GM12891 (cell line): ENCODE measurements around the gene SPON1.

Source experiments
- DNase-seq: peaks from one replicate; pipeline ENCODE4 v3.0.0; 2011; ENCODE audit warnings: low spot score; ENCODE audit not compliant: insufficient read length
- FAIRE-seq: peaks from 2 replicates; lab custom pipeline; 2011; peaks lifted over from hg19 to GRCh38; lab: Jason Lieb, UNC
- PAX5 ChIP-seq: IDR thresholded peaks from 2 replicates; pipeline ENCODE4 v1.6.1; 2011; ENCODE audit warnings: low read length, moderate library complexity, mild to moderate bottlenecking; ENCODE audit not compliant: insufficient read depth, severe bottlenecking
- POLR2A ChIP-seq: IDR thresholded peaks from 2 replicates; pipeline ENCODE4 v1.6.1; 2011; ENCODE audit warnings: low read depth, low read length, control low read depth
- POLR2AphosphoS5 ChIP-seq: IDR thresholded peaks from 2 replicates; pipeline ENCODE4 v1.6.1; 2011; ENCODE audit warnings: low read depth, low read length, control low read depth
- POU2F2 ChIP-seq: IDR thresholded peaks from 2 replicates; pipeline ENCODE4 v1.6.1; 2011; ENCODE audit warnings: low read depth, mild to moderate bottlenecking, control low read depth, low read length, moderate library complexity
- SPI1 ChIP-seq: IDR thresholded peaks from 2 replicates; pipeline ENCODE4 v1.6.1; 2011; ENCODE audit warnings: low read depth, low read length, control low read depth
- TAF1 ChIP-seq: IDR thresholded peaks from 2 replicates; pipeline ENCODE4 v1.6.1; 2011; ENCODE audit warnings: low read depth, low read length, control low read depth

The SPON1 gene

GRCh38 chr11:14059491-14059890, 97.0 kb downstream of the SPON1 start:
- FAIRE-seq: no peak
- no peak for DNase-seq
- TF ChIP-seq TAF1 (no peak), POU2F2 (no peak), SPI1 (no peak), POLR2AphosphoS5 (no peak), PAX5 (no peak)

- TF ChIP-seq POLR2AphosphoS5 (no peak), SPI1 (no peak), TAF1 (no peak), PAX5 (no peak), POU2F2 (no peak), POLR2A (no peak)
- FAIRE-seq (no peak), DNase-seq (no peak)
Observed at GRCh38 chr11:14061721-14062120, 99.2 kb downstream of the SPON1 start.

GRCh38 chr11:14065141-14065540, 102.6 kb downstream of the SPON1 start:
- DNase-seq: no peak
- FAIRE-seq: no peak
- no peak for TF ChIP-seq POLR2A
- no peak for TF ChIP-seq PAX5
- no peak for TF ChIP-seq SPI1
- no peak for TF ChIP-seq POU2F2
- TF ChIP-seq TAF1: no peak

GRCh38 chr11:14065681-14066080, 103.2 kb downstream of the SPON1 start:
- no peak for FAIRE-seq
- TF ChIP-seq PAX5 (no peak), SPI1 (no peak), POLR2AphosphoS5 (no peak), POU2F2 (no peak), POLR2A (no peak), TAF1 (no peak)

GRCh38 chr11:14067686-14068085, 105.2 kb downstream of the SPON1 start:
- DNase-seq: no peak
- TF ChIP-seq PAX5: no peak
- TF ChIP-seq POLR2AphosphoS5: no peak
- no peak for TF ChIP-seq TAF1
- no peak for TF ChIP-seq SPI1
- no peak for TF ChIP-seq POLR2A
- TF ChIP-seq POU2F2: no peak
- no peak for FAIRE-seq

More at GRCh38 chr11:14065681-14066080, 103.2 kb downstream of the SPON1 start:
- DNase-seq: no peak

- FAIRE-seq (no peak), DNase-seq (no peak)
- TF ChIP-seq SPI1: no peak
- TF ChIP-seq PAX5: no peak
- no peak for TF ChIP-seq POLR2A
- no peak for TF ChIP-seq POLR2AphosphoS5
- no peak for TF ChIP-seq POU2F2
- no peak for TF ChIP-seq TAF1
Observed at GRCh38 chr11:14070896-14071295, 108.4 kb downstream of the SPON1 start.

- TF ChIP-seq PAX5: no peak
- no peak for TF ChIP-seq POLR2A
- no peak for TF ChIP-seq POU2F2
- FAIRE-seq (no peak), DNase-seq (no peak)
Observed at GRCh38 chr11:14073849-14074476, 111.4 kb downstream of the SPON1 start.

GRCh38 chr11:14075118-14076078, 112.9 kb downstream of the SPON1 start:
- no peak for TF ChIP-seq TAF1
- TF ChIP-seq PAX5: no peak
- TF ChIP-seq POLR2A: no peak
- TF ChIP-seq POLR2AphosphoS5: no peak
- TF ChIP-seq SPI1: no peak
- TF ChIP-seq POU2F2: no peak
- DNase-seq (no peak), FAIRE-seq (no peak)

- no peak for DNase-seq
- FAIRE-seq: no peak
- TF ChIP-seq POU2F2: no peak
- TF ChIP-seq PAX5: no peak
- TF ChIP-seq POLR2A: no peak
- no peak for TF ChIP-seq SPI1
Observed at GRCh38 chr11:14079011-14079410, 116.5 kb downstream of the SPON1 start.
